Measurements from ENCODE around the gene TCF19.
A peak's percentile ranks its signal among the peaks of the same experiment; 100 is the strongest.

TCF19 gene

DNA sequence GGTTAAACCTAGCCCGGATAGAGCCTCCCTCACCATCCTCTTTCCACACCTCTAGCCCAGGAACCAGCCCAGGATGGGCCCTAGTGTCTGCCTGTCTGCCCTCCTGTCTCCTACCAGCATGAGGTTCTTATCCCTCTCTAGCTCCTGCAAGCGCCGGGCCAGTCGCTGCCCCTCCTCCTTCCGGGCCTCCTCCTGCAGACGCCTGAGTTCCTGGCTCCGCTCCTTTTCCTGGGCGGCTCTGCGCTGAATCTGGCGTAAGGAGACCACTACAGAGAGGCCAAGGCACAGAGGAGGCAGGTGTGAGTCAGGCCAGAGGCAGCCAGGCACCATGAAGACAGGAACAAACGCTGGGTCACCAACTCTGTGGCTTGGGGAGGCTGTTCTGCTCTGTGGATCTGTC lies 15.2 kb upstream of the TCF19 start:
- H3K4me1 Mint-ChIP-seq = no peaks in the 10 kb centered on the region
- DNase-seq (no peak), ATAC-seq (no peak)
- H3K27ac Mint-ChIP-seq = no peak overlapping the region
- peaks cover 2% of the 10 kb centered on the region for H3K27me3 Mint-ChIP-seq
- H3K4me3 Mint-ChIP-seq = no peak overlapping the region
- no peaks in the 10 kb centered on the region for H3K9me3 Mint-ChIP-seq
- H3K36me3 Mint-ChIP-seq (ENCODE audit: low read depth) = peaks cover 2% of the 10 kb centered on the region

GRCh38 chr6:31144296-31144969 lies 14.0 kb upstream of the TCF19 start:
- H3K4me3 Mint-ChIP-seq = no peak overlapping the region
- no peak for ATAC-seq
- no peaks in the 10 kb centered on the region for H3K9me3 Mint-ChIP-seq
- H3K36me3 Mint-ChIP-seq (ENCODE audit: low read depth) = peaks cover 2% of the 10 kb centered on the region
- H3K27ac Mint-ChIP-seq = no peak overlapping the region
- H3K4me1 Mint-ChIP-seq = no peaks in the 10 kb centered on the region
- no peaks in the 10 kb centered on the region for H3K27me3 Mint-ChIP-seq
- DNase-seq = no peak

GRCh38 chr6:31144970-31145340 lies 13.4 kb upstream of the TCF19 start:
- peaks cover 4% of the 10 kb centered on the region for H3K36me3 Mint-ChIP-seq (ENCODE audit: low read depth)
- H3K9me3 Mint-ChIP-seq = no peaks in the 10 kb centered on the region
- ATAC-seq (no peak), DNase-seq (no peak)
- H3K27ac Mint-ChIP-seq = no peak overlapping the region
- H3K27me3 Mint-ChIP-seq = no peaks in the 10 kb centered on the region
- no peaks in the 10 kb centered on the region for H3K4me1 Mint-ChIP-seq
- no peak overlapping the region for H3K4me3 Mint-ChIP-seq

DNA sequence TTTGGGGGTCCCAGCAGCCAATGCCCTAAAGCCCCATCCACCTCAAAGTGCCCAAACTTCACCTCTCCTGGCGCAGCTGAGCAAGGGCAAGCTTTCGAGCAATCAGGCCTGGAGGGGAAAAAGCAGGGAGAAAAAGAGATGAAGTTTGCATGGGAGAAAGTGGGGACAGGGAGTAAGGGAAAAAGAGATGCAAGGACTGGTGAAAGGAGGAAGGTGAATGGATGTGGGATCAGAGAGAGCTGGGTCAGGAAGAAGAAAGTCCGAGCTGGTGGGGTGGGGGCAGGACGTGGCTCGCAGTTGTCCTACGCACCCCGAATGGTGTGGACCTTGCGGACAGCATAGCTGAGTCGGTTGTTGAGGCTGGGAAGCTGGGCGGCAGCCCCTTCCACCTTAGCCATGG lies 13.0 kb upstream of the TCF19 start:
- H3K27ac Mint-ChIP-seq = no peak overlapping the region
- H3K4me3 Mint-ChIP-seq = no peak overlapping the region
- H3K27me3 Mint-ChIP-seq = no peaks in the 10 kb centered on the region
- no peaks in the 10 kb centered on the region for H3K4me1 Mint-ChIP-seq
- peaks cover 4% of the 10 kb centered on the region for H3K36me3 Mint-ChIP-seq (ENCODE audit: low read depth)
- no peak for DNase-seq
- no peaks in the 10 kb centered on the region for H3K9me3 Mint-ChIP-seq
- ATAC-seq = no peak

GRCh38 chr6:31149827-31150447 lies 8.5 kb upstream of the TCF19 start:
- ATAC-seq (no peak), DNase-seq (no peak)
- H3K27ac Mint-ChIP-seq = no peak overlapping the region
- H3K4me1 Mint-ChIP-seq = no peaks in the 10 kb centered on the region
- H3K36me3 Mint-ChIP-seq (ENCODE audit: low read depth) = peaks cover 12% of the 10 kb centered on the region
- no peaks in the 10 kb centered on the region for H3K9me3 Mint-ChIP-seq
- no peaks in the 10 kb centered on the region for H3K27me3 Mint-ChIP-seq
- no peak overlapping the region for H3K4me3 Mint-ChIP-seq

- DNase-seq (no peak), ATAC-seq (no peak)
- Mint-ChIP-seq H3K4me1 (peaks cover 13% of the 10 kb centered on the region), H3K4me3 (no peak overlapping the region), H3K27me3 (no peaks in the 10 kb centered on the region), H3K27ac (no peak overlapping the region), H3K36me3 (ENCODE audit: low read depth) (peaks cover 21% of the 10 kb centered on the region), H3K9me3 (no peaks in the 10 kb centered on the region)
Observed at GRCh38 chr6:31152781-31153180, 5.6 kb upstream of the TCF19 start.

- Mint-ChIP-seq H3K27me3 (peaks cover 3% of the 10 kb centered on the region), H3K36me3 (ENCODE audit: low read depth) (peaks cover 32% of the 10 kb centered on the region), H3K9me3 (no peaks in the 10 kb centered on the region), H3K27ac (no peak overlapping the region), H3K4me3 (no peak overlapping the region), H3K4me1 (peaks cover 21% of the 10 kb centered on the region)
- no peak for DNase-seq
- no peak for ATAC-seq
Observed at GRCh38 chr6:31154436-31154835, 4.0 kb upstream of the TCF19 start.

DNA sequence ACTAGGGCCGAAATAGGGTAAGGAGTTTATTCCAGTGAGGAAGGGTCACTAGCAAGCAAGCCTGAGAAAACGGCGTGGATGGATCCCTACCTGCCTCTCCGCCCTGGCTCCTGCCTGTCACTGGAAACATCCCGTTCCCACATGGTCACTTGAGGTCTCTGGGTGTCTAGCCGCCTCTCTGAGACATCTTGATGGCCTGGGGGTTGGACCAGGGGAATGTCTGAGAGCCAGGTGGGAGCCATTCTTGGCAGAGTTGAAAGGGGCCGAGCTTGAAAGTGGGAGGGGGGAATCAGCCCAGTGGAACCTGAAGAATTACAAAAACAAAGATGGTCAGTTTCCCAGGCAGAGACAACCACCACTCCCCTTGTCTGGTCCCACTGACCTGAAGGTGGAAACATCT lies 1.7 kb upstream of the TCF19 start:
- H3K27ac Mint-ChIP-seq = no peak overlapping the region
- ATAC-seq (no peak), DNase-seq (no peak)
- peak overlapping the region; percentile 97 for H3K4me3 Mint-ChIP-seq
- H3K27me3 Mint-ChIP-seq = peaks cover 3% of the 10 kb centered on the region
- peaks cover 38% of the 10 kb centered on the region for H3K36me3 Mint-ChIP-seq (ENCODE audit: low read depth)
- H3K9me3 Mint-ChIP-seq = no peaks in the 10 kb centered on the region
- peaks cover 34% of the 10 kb centered on the region for H3K4me1 Mint-ChIP-seq

- peaks cover 38% of the 10 kb centered on the region for H3K4me1 Mint-ChIP-seq
- peak; percentile 35 for ATAC-seq
Observed at GRCh38 chr6:31157513-31158139, 763 bp upstream of the TCF19 start, which contains the start of gene CCHCR1. TSS of gene CCHCR1 (minus strand) at chr6:31157802. CDS start at chr6:31157600, 202 bp downstream.

DNA sequence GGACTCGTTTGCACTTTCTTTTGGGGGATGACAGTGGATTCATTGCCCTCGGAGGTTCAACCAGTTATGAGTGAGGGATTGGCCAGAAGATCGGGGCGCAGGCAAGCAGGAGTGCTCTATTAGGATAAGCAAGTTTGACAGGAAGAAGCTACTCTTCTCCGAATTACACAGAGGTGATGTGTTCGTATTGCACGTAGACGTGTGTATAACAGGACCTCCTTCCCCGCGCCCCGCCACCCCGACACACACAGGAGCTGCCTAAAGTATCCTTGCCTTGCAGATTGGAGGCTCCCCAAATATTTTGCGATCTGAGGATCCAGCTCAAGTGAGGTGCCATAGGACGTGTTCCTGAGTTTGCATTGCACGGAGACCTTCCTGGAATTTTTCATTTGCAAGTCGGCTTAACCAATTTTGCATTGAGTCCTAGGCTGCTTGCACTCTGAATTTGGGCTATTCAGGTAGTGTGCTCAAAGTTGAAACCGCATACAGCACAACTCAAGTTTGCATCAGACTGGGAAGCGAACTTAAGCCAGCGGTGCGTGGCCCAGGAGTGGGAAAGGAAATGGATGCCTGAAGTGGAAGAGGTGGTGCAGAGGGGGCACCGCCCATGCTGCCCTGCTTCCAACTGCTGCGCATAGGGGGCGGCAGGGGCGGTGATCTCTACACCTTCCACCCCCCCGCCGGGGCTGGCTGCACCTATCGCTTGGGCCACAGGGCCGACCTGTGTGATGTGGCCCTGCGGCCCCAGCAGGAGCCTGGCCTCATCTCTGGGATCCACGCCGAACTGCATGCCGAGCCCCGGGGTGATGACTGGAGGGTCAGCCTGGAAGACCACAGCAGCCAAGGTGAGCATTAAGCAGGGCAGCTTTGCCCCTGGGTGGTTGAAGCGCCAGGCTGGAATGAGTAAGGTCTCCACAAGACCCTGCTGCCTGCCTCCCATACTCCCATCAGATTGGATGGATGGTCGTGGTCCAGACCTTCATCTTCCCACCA lies 770 bp downstream of the TCF19 start:
- Mint-ChIP-seq H3K4me1 (peaks cover 52% of the 10 kb centered on the region), H3K27ac (peak overlapping the region; percentile 97), H3K27me3 (peaks cover 3% of the 10 kb centered on the region), H3K9me3 (no peaks in the 10 kb centered on the region), H3K4me3 (peak overlapping the region; percentile 97), H3K36me3 (ENCODE audit: low read depth) (peaks cover 52% of the 10 kb centered on the region)
- peak; percentile 46 for DNase-seq
- ATAC-seq = peak; percentile 22

More at GRCh38 chr6:31157513-31158139, 763 bp upstream of the TCF19 start, which contains the start of gene CCHCR1:
- H3K27me3 Mint-ChIP-seq = peaks cover 3% of the 10 kb centered on the region
- no peak for DNase-seq
- peaks cover 48% of the 10 kb centered on the region for H3K36me3 Mint-ChIP-seq (ENCODE audit: low read depth)
- peak within 1 kb of the TSS; percentile 97 for H3K27ac Mint-ChIP-seq
- H3K9me3 Mint-ChIP-seq = no peaks in the 10 kb centered on the region
- H3K4me3 Mint-ChIP-seq = peak within 1 kb of the TSS; percentile 97

DNA sequence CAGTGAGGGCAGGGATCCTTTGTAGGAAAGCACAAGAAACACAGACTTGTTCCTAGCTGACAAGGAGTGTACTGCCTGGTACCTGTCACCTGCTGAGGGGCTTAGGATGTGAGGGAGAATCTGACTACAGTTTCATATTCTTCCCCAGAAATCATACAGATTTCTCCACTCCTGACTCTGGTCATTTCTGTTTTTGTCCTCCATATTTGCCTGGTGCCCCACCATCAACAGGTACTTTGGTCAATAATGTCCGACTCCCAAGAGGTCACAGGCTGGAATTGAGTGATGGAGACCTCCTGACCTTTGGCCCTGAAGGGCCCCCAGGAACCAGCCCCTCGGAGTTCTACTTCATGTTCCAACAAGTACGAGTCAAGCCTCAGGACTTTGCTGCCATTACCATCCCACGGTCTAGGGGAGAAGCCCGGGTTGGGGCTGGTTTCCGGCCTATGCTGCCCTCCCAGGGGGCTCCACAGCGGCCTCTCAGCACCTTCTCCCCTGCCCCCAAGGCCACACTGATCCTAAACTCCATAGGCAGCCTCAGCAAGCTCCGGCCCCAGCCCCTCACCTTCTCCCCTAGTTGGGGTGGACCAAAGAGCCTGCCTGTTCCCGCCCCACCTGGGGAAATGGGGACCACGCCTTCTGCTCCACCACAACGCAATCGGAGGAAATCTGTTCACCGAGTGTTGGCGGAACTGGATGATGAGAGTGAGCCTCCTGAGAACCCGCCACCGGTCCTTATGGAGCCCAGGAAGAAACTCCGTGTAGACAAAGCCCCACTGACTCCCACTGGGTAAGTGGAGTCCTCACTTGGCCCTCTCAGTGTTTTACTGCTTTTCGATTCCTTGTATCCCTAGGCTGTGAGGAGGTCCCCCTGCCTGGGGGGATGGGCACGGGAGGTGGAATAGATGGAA lies 3.1 kb downstream of the TCF19 start:
- no peak overlapping the region for H3K27ac Mint-ChIP-seq
- ATAC-seq = no peak
- H3K9me3 Mint-ChIP-seq = no peaks in the 10 kb centered on the region
- H3K4me1 Mint-ChIP-seq = peaks cover 58% of the 10 kb centered on the region
- no peak overlapping the region for H3K4me3 Mint-ChIP-seq
- H3K36me3 Mint-ChIP-seq (ENCODE audit: low read depth) = peaks cover 41% of the 10 kb centered on the region
- no peak for DNase-seq
- peaks cover 3% of the 10 kb centered on the region for H3K27me3 Mint-ChIP-seq

DNA sequence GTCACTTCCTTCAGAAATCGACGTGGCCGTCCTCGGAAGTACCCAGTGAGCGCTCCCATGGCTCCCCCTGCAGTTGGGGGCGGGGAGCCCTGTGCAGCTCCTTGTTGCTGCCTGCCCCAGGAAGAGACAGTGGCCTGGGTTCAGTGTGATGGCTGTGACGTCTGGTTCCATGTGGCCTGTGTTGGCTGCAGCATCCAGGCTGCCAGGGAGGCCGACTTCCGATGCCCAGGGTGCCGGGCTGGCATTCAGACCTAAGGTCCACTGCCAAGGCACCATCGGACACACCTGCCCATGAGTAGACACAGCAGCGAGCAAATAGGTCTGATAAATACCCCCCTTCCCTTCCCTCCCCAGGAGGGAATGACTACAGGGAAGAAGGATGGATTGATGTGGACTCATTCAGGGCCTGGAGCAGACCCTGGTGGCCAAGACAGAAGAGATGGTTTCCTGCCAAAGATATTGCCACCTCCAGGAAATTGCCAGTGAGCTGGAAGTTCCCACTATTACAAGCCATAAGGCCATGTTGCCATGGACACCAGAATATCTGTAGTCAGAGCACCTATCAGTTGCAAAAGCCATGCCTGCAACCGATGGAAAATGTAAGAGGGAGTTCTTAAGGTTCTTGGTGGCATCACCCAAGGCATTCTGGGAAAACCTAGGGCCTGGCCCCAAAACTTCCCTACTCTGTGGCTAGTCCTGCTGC lies 4.2 kb downstream of the TCF19 start:
- no peak for DNase-seq
- peaks cover 41% of the 10 kb centered on the region for H3K36me3 Mint-ChIP-seq (ENCODE audit: low read depth)
- no peak for ATAC-seq
- peaks cover 48% of the 10 kb centered on the region for H3K4me1 Mint-ChIP-seq
- no peak overlapping the region for H3K4me3 Mint-ChIP-seq
- H3K9me3 Mint-ChIP-seq = no peaks in the 10 kb centered on the region
- H3K27me3 Mint-ChIP-seq = peaks cover 3% of the 10 kb centered on the region
- no peak overlapping the region for H3K27ac Mint-ChIP-seq

- DNase-seq (no peak), ATAC-seq (no peak)
- Mint-ChIP-seq H3K36me3 (ENCODE audit: low read depth) (peaks cover 35% of the 10 kb centered on the region), H3K4me3 (no peak overlapping the region), H3K9me3 (no peaks in the 10 kb centered on the region), H3K27ac (peak overlapping the region; percentile 14), H3K4me1 (peaks cover 42% of the 10 kb centered on the region), H3K27me3 (no peaks in the 10 kb centered on the region)
Observed at GRCh38 chr6:31163922-31164321, 5.5 kb downstream of the TCF19 start.

Measured in activated naive CD8-positive, alpha-beta T cell treated with anti-CD3 and anti-CD28 coated beads, Interleukin-2, amount 50 U/mL, for 24 hours (primary cell).